NT2/D1 (cell line): Measurements from ENCODE around the gene ARL10.

Experiments used
- SUZ12 ChIP-seq: IDR thresholded peaks from 2 replicates; pipeline ENCODE4 v1.6.1; 2011; ENCODE audit not compliant: insufficient read length, insufficient read depth; ENCODE audit errors: extremely low read depth
- YY1 ChIP-seq: IDR thresholded peaks from 2 replicates; pipeline ENCODE4 v1.6.1; 2011; ENCODE audit not compliant: insufficient read length, insufficient read depth
- ZNF274 ChIP-seq: IDR thresholded peaks from 2 replicates; pipeline ENCODE4 v1.6.1; 2011; ENCODE audit warnings: mild to moderate bottlenecking, low read depth, low read length

DNA sequence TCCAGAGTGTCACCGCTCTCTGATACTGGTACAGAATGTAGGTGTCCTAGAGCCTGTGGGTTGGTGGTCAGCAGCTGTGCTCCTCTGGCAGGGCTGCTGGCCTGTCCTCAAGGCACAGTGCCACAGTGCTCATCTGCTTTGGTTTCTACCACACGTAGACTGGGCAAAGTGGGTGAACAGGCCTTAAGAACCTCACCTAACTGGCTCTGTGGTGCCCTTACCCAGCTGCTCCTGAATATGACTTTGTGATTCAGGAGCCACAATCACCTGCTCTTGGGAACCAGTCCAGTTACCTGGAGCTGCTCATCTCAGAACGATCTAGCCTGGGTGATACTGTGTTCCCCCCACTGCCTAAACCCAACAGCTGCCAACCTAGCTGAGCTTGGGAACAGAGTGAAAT lies 16.7 kb downstream of the ARL10 start:
- TF ChIP-seq SUZ12, result no peak
- TF ChIP-seq YY1, result no peak
- TF ChIP-seq ZNF274, result no peak
